Esophagus squamous epithelium (tissue), 5 donors: ENCODE results near the gene ANKFN1. TPM values are rescaled to one million over a fixed set of nuclear protein-coding genes. Genes with fewer than 3 reads are reported as not detected.

Source experiments
- DNase-seq: peaks from one replicate; lab custom pipeline; 2025; lab: John Stamatoyannopoulos, UW
- H3K27ac ChIP-seq, 4 donors: fragments of 200-600 bp; sonication (generic); one replicate each; pipeline ENCODE4 v1.5.1; 2016 to 2019; ENCODE audit warnings: mild to moderate bottlenecking in 1 of 4
- H3K27me3 ChIP-seq, 4 donors: fragments of 200-600 bp; sonication (generic); 1 replicate in 3 of 4; 2 replicates in 1 of 4; pipeline versions ENCODE4 v1.5.1 to v1.6.0; 2017 to 2021; ENCODE audit warnings: antibody characterized with exemption in 1 of 4
- H3K36me3 ChIP-seq, 3 donors: fragments of 200-600 bp; sonication (generic); one replicate each; pipeline ENCODE4 v1.5.1; 2016 to 2019
- H3K4me1 ChIP-seq, 3 donors: fragments of 200-600 bp; sonication (generic); one replicate each; pipeline ENCODE4 v1.5.1; 2017 to 2019
- H3K4me3 ChIP-seq, 4 donors: fragments of 200-600 bp; sonication (generic); 1 replicate in 3 of 4; 2 replicates in 1 of 4; pipeline ENCODE4 v1.5.1; 2016 to 2019; ENCODE audit warnings: mild to moderate bottlenecking in 2 of 4, moderate library complexity in 1 of 4
- H3K9me3 ChIP-seq, 3 donors: fragments of 200-600 bp; sonication (generic); one replicate each; pipeline ENCODE4 v1.5.1; 2016 to 2019
- CTCF ChIP-seq, 6 experiments: fragments of 450-650 bp in 4 of 6; fragments of 200-600 bp in 2 of 6; sonication (generic) in 2 of 6; IDR thresholded peaks; one replicate each; pipeline ENCODE4 v1.5.1; 2016 to 2019; ENCODE audit warnings: antibody characterized with exemption in 6 of 6, mild to moderate bottlenecking in 4 of 6, moderate library complexity in 4 of 6
- POLR2A ChIP-seq, 4 donors: fragments of 450-650 bp; IDR thresholded peaks; one replicate each; pipeline ENCODE4 v1.6.1; 2017; ENCODE audit warnings: antibody characterized with exemption in 4 of 4, mild to moderate bottlenecking in 4 of 4, moderate library complexity in 3 of 4
- whole genome bisulfite sequencing, 2 donors: methylation state at CpG; one replicate each; pipeline ENCODE4 v1.1.5; 2018; 5-methylcytosine and 5-hydroxymethylcytosine counted together
- intact Hi-C: fragments of 100-400 bp; cut with DNase I; formaldehyde crosslinking; loops from one replicate; pipeline ENCODE4 v1.15.0; 2022
- small RNA-seq, 4 donors: library from RNA; depleted of rRNA; stranded (forward); fragments of <200 nt; gene quantifications; one replicate each; pipeline ENCODE3, GENCODE V24; 2016
- total RNA-seq, 4 donors: library from RNA; depleted of rRNA; stranded (reverse); fragments of >200 nt; gene quantifications; one replicate each; pipeline ENCODE4 v1.1.0, GENCODE V29; 2016
- donor health status: DM: yes; HTN: yes; CAD: no.

ANKFN1 gene
- total RNA-seq, 4 donors from 2014 or later, result under 0.01 to 0.31 TPM; not detected in 2

GRCh38 chr17:56548661-56549060, 395.4 kb downstream of the ANKFN1 start:
- 75 to 80% methylated on average over 4 of the region's 4 CpGs for WGBS, 2 donors
- H3K9me3 ChIP-seq, result no peaks in the 10 kb centered on the region
- peaks cover 0 to 4% (median 0%) of the 10 kb centered on the region in 4 donors for H3K27me3 ChIP-seq
- H3K36me3 ChIP-seq, result no peaks in the 10 kb centered on the region
- H3K4me1 ChIP-seq, result no peaks in the 10 kb centered on the region
- H3K27ac ChIP-seq, result no peak overlapping the region
- TF ChIP-seq CTCF (IDR thresholded peaks at IDR 0.05) (no peak), POLR2A (IDR thresholded peaks at IDR 0.05) (no peak)
- H3K4me3 ChIP-seq, result no peak overlapping the region
- DNase-seq, result no peak
- intact Hi-C loops, result no loop called here

GRCh38 chr17:56549501-56549900, 396.2 kb downstream of the ANKFN1 start:
- no peak for TF ChIP-seq POLR2A (IDR thresholded peaks at IDR 0.05)
- no peak for TF ChIP-seq CTCF (IDR thresholded peaks at IDR 0.05)
- H3K4me1 ChIP-seq, result no peaks in the 10 kb centered on the region
- intact Hi-C loops, result no loop called here

GRCh38 chr17:56557682-56558081, 404.4 kb downstream of the ANKFN1 start:
- 73 to 90% methylated on average over 2 to 6 of the region's 8 CpGs for WGBS, 2 donors
- no peaks in the 10 kb centered on the region for H3K36me3 ChIP-seq
- DNase-seq, result no peak
- H3K27me3 ChIP-seq, result no peaks in the 10 kb centered on the region
- H3K27ac ChIP-seq, result no peak overlapping the region
- intact Hi-C loops, result no loop called here
- TF ChIP-seq POLR2A (IDR thresholded peaks at IDR 0.05) (no peak), CTCF (IDR thresholded peaks at IDR 0.05) (no peak)
- no peaks in the 10 kb centered on the region for H3K4me1 ChIP-seq
- H3K9me3 ChIP-seq, result no peaks in the 10 kb centered on the region
- H3K4me3 ChIP-seq, result no peak overlapping the region

More at GRCh38 chr17:56549501-56549900, 396.2 kb downstream of the ANKFN1 start:
- DNase-seq, result no peak
- H3K36me3 ChIP-seq, result no peaks in the 10 kb centered on the region
- no peak overlapping the region for H3K4me3 ChIP-seq
- peaks cover 0 to 4% (median 0%) of the 10 kb centered on the region in 4 donors for H3K27me3 ChIP-seq
- H3K9me3 ChIP-seq, result no peaks in the 10 kb centered on the region
- 44 to 80% methylated on average over 1 of the region's 1 CpG for WGBS, 2 donors
- no peak overlapping the region for H3K27ac ChIP-seq

GRCh38 chr17:56558088-56558487, 404.8 kb downstream of the ANKFN1 start:
- Histone ChIP-seq H3K9me3 (no peaks in the 10 kb centered on the region), H3K36me3 (no peaks in the 10 kb centered on the region), H3K27ac (no peak overlapping the region), H3K27me3 (no peaks in the 10 kb centered on the region), H3K4me1 (no peaks in the 10 kb centered on the region), H3K4me3 (no peak overlapping the region)
- no peak for TF ChIP-seq POLR2A (IDR thresholded peaks at IDR 0.05)
- no peak for TF ChIP-seq CTCF (IDR thresholded peaks at IDR 0.05)
- no peak for DNase-seq
- 67 to 77% methylated on average over 1 to 2 of the region's 7 CpGs for WGBS, 2 donors
- intact Hi-C loops, result no loop called here

Small RNAs within 50 kb of the gene (small RNA-seq; reads per million reads assigned to genes)
- 0 reads per million in 4 donors for gene AC006600.1
